ENCODE measurements around the gene HOXD12. TPM values are rescaled to one million over a fixed set of nuclear protein-coding genes. Genes with fewer than 3 reads are reported as not detected.
A peak's percentile ranks its signal among the peaks of the same experiment; 100 is the strongest.

Gene HOXD12, protein sequence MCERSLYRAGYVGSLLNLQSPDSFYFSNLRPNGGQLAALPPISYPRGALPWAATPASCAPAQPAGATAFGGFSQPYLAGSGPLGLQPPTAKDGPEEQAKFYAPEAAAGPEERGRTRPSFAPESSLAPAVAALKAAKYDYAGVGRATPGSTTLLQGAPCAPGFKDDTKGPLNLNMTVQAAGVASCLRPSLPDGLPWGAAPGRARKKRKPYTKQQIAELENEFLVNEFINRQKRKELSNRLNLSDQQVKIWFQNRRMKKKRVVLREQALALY
- total RNA-seq = not detected in 2 replicates

GRCh38 chr2:176099728-176100546 lies at the start of gene HOXD12:
Gene HOXD12 (plus strand): TSS chr2:176099795. CDS start chr2:176099802, 7 bp downstream.

DNA sequence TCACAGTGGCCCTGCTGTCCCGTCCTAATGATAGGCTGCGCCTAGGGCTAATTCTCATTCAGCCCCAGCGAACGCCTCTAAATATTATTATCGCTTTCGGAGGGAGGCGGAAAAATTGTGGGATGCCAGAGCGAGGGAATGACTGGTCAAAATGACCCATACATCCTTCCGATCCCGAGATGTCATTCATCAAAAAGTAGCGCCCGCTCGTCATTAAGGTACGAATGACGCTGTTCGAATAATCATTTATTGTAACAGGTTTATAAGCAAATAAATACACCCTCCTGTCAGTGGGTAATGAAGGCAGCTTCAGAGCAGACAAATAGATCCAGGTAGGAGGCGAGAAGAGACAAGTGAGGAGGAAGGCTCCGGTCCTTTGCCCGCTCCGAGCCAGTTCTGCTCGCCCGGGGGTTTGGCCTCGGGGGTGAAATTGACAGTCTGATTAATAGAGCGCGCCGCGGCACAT lies 15.8 kb upstream of the HOXD12 start, which contains the start of gene EVX2:
EVX2 (minus strand) TSS at position 167 of the 466 bp plus-strand sequence. CDS start 186 bp downstream, outside the sequence.

DNA sequence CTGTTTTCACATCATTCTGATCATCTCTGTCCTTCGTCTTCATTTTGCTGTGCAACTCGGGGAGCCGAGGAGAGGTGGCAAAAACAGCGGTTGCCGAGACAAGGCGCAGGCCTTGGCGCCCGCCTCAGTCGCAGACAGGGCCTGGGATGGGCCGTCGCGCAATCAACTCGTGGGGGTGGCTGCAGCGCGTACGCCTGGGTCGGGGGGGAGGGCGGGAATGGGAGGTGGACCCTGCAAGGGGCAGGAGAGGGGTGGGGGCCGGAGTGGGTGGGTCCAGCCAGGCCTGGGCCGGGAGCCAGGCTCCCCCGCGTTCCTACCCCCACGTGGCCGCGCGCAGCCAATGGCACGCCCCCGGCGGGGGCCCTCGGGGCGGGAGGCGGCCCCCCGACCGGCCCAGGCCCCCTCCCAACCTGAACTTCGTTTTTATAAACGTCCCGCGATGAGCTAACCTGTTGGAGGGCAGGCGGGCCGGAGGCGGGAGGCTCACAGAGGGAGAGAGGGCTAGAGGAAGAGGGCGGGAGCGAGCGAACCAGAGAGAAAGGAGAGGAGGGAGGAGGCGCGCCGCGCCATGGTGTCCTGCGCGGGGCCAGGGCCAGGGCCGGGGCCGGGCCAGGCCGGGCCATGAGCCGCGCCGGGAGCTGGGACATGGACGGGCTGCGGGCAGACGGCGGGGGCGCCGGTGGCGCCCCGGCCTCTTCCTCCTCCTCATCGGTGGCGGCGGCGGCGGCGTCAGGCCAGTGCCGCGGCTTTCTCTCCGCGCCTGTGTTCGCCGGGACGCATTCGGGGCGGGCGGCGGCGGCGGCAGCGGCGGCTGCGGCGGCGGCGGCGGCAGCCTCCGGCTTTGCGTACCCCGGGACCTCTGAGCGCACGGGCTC lies 7.1 kb upstream of the HOXD12 start, which contains the start of gene HOXD13:
HOXD13 (plus strand) TSS at position 452 of the 875 bp plus-strand sequence; CDS start at position 622, 170 bp downstream.

DNA sequence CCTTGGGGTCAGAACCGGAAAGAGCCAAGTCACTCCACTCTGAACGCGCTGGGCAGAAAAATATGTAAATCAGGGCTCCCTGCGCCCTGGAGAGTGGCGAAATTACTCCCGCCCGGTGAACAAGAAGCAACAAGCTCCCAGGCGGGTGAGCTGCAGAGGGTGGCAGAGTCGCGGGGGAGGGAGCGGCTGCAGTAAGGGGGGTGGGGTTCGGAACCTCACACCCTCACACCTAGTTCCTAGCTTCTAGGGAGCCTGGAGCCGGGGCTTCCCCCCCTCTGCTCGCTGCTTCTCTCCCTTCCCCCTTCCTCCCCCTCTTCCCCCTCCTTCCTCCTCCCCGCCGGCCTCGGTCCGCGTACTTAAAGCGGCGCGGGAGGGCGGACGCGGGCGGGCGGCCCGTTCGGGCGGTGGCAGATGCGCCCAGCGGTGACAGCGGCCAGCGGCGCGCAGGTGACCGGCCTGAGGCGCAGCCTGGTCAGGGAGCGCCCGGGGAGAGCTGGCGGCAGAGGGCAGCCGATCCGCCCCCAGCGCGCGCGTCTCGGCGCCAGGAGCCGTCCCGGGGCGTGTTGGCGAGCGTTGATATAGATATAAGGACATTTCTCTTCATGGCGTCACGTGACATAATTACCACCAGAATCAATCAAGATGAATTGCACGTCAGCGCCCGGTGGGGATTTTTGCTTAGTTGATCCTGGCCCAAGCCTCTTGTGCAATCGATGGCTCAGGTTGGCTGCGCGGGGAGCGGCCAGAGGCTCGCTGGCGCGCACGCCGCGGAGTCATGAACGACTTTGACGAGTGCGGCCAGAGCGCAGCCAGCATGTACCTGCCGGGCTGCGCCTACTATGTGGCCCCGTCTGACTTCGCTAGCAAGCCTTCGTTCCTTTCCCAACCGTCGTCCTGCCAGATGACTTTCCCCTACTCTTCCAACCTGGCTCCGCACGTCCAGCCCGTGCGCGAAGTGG lies 7.3 kb downstream of the HOXD12 start, which contains the start of gene HOXD11:
HOXD11 (plus strand) TSS at position 700 of the 959 bp plus-strand sequence; CDS start at position 776, 76 bp downstream.

GRCh38 chr2:176115883-176116813 lies 16.6 kb downstream of the HOXD12 start, which contains the start of gene HOXD10:
Gene HOXD10 (plus strand): TSS chr2:176116778. CDS start chr2:176116834, 56 bp downstream.

DNA sequence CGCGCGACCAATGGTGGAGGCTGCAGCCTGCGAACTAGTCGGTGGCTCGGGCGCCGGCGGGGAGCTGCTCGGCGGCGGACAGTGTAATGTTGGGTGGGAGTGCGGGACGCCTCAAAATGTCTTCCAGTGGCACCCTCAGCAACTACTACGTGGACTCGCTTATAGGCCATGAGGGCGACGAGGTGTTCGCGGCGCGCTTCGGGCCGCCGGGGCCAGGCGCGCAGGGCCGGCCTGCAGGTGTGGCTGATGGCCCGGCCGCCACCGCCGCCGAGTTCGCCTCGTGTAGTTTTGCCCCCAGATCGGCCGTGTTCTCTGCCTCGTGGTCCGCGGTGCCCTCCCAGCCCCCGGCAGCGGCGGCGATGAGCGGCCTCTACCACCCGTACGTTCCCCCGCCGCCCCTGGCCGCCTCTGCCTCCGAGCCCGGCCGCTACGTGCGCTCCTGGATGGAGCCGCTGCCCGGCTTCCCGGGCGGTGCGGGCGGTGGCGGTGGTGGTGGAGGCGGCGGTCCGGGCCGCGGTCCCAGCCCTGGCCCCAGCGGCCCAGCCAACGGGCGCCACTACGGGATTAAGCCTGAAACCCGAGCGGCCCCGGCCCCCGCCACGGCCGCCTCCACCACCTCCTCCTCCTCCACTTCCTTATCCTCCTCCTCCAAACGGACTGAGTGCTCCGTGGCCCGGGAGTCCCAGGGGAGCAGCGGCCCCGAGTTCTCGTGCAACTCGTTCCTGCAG lies 23.3 kb downstream of the HOXD12 start, which contains the start of gene HOXD9:
HOXD9 (plus strand) TSS at position 37 of the 728 bp plus-strand sequence; CDS start at position 87, 50 bp downstream.

DNA sequence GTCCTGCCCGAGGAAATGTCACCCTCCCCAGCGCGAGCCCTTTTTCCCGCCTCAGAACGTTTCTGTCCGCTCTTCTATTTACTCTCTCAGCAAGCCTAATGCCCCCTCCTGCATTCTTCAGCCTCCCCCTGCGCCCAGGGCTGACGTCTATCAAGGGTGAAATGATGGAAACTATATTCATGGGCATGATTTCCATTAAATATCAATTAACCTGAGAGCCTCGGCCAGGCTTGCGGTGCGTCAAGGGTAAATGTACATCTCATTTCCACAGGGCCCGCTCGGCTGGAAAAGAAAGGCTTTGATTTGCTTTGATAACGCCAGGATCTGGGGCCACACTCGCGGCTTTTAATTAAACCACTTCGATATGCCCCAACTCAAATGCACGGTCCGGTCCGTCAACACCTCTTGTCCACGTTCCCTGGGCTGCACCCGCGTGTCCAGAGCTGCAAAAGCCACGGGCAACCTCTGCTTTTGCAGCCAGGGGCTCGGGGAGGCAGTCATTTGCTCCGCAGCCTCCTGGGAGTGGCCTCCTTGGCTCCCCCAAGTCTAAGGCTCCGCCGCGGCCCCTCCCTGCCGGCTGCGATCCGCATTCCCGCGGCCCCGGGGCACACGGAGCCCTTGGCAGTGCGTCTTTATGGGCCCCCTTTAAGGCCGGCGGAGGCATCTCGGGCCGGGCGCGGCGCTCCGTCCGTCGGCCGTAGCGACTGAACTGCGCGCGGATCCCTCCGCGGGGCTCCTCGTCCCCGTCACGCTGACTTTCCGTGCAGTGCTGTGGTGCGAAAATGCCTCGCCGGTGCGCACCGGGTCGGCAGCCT lies 29.6 kb downstream of the HOXD12 start, which contains the start of gene HOXD8:
HOXD8 (plus strand) TSS at position 724 of the 815 bp plus-strand sequence. CDS start 662 bp downstream, outside the sequence.

GRCh38 chr2:176151442-176152287 lies 52.1 kb downstream of the HOXD12 start, which contains the start of gene HOXD4:
Gene HOXD4 (plus strand): TSS chr2:176151550. CDS start chr2:176151634, 84 bp downstream.

Small RNAs within 50 kb of the gene (small RNA-seq; reads per million reads assigned to genes)
- gene MIR10B = 8,293 reads per million, percentile 100 among the genes with 10 or more reads in this experiment

Other genes starting within 250 kb of the HOXD12 start
- gene LNPK, start 97.5 kb upstream of the HOXD12 start, total RNA-seq = 14.1 and 27.8 TPM in 2 replicates
- not detected in 2 replicates for gene EVX2, start 15.8 kb upstream of the HOXD12 start, total RNA-seq
- gene HOXD13, start 7.1 kb upstream of the HOXD12 start, total RNA-seq = not detected in 2 replicates
- not detected in 2 replicates for gene HOXD11, start 7.5 kb downstream of the HOXD12 start, total RNA-seq
- 2.2 and 2.3 TPM in 2 replicates for gene HOXD10, start 17.0 kb downstream of the HOXD12 start, total RNA-seq
- 11.7 and 22.5 TPM in 2 replicates for gene HOXD9, start 22.9 kb downstream of the HOXD12 start, total RNA-seq
- 22.1 and 24.8 TPM in 2 replicates for gene HOXD8, start 29.9 kb downstream of the HOXD12 start, total RNA-seq
- 7.8 and 9.4 TPM in 2 replicates for gene HOXD4, start 51.8 kb downstream of the HOXD12 start, total RNA-seq
- gene HOXD3, start 57.5 kb downstream of the HOXD12 start, total RNA-seq = 13.4 and 18.0 TPM in 2 replicates
- gene HOXD1, start 88.9 kb downstream of the HOXD12 start, total RNA-seq = 16.6 and 26.8 TPM in 2 replicates
- gene MTX2, start 169.6 kb downstream of the HOXD12 start, total RNA-seq = 25.5 and 26.3 TPM in 2 replicates